ENCODE data around the gene HAS3. TPM values are rescaled to one million over a fixed set of nuclear protein-coding genes. Genes with fewer than 3 reads are reported as not detected.
A peak's percentile ranks its signal among the peaks of the same experiment; 100 is the strongest.

HAS3 gene
- total RNA-seq, 1 experiment from 2014 or later: 100 TPM

GRCh38 chr16:69131839-69132423 lies 26.5 kb downstream of the HAS3 start:
- Histone ChIP-seq H2BK12ac (ENCODE audit: insufficient read length, low read depth, low read length) (no peak overlapping the region), H4K91ac (ENCODE audit: insufficient read length, low read depth, low read length) (no peak overlapping the region), H2AFZ (ENCODE audit: low read length) (peak overlapping the region; percentile 33)

More at GRCh38 chr16:69131839-69132423, 26.5 kb downstream of the HAS3 start:
- Mint-ChIP-seq H3K4me3 (peak overlapping the region; percentile 99), H3K27ac (peak overlapping the region; percentile 96 to 100 (median 98)), H3K27me3 (ENCODE audit: low read depth) (no peaks in the 10 kb centered on the region), H3K9me3 (no peaks in the 10 kb centered on the region), H3K36me3 (ENCODE audit: insufficient read depth in 1 of 3, low read depth in 3 of 3) (peaks cover 14 to 61% (median 37%) of the 10 kb centered on the region in 3 experiments; a peak in 6 of 7 replicates), H3K4me1 (peaks cover 24 to 33% of the 10 kb centered on the region in 2 experiments)
- Histone ChIP-seq H3K23me2 (ENCODE audit: insufficient read length, low read depth, low read length, poor library complexity, severe bottlenecking) (peaks cover 12% of the 10 kb centered on the region), H4K8ac (replicated peaks; ENCODE audit: insufficient read length, low read depth, low read length) (peak overlapping the region; percentile 81), H3K14ac (ENCODE audit: insufficient read depth, low read length) (peak overlapping the region; percentile 97), H2AK5ac (ENCODE audit: insufficient read length, low read length) (no peak overlapping the region), H3K4ac (ENCODE audit: low read depth, low read length) (peak overlapping the region; percentile 86; the same call in 1 of the 2 replicates), H3K79me1 (ENCODE audit: insufficient read depth, low read depth, low read length, poor library complexity, severe bottlenecking) (peaks cover 3% of the 10 kb centered on the region), H2BK5ac (ENCODE audit: insufficient read length, low read length) (peak overlapping the region; percentile 65), H3K27ac (ENCODE audit: insufficient read length, low read depth, low read length) (peak overlapping the region; percentile 93), H3T11ph (ENCODE audit: low read length) (peak overlapping the region; percentile 39), H2BK20ac (ENCODE audit: low read depth, low read length, poor library complexity, severe bottlenecking) (no peak overlapping the region), H2BK15ac (ENCODE audit: low read depth, low read length) (no peak overlapping the region), H3K18ac (ENCODE audit: insufficient read length, low read depth, low read length) (peak overlapping the region; percentile 98), H3K56ac (ENCODE audit: insufficient read length, low read depth, low read length) (peak overlapping the region; percentile 89), H3K9ac (ENCODE audit: extremely low read depth, insufficient read length, low read length) (peak overlapping the region; percentile 96), H4K20me1 (ENCODE audit: control insufficient read depth, insufficient read depth, insufficient read length) (no peaks in the 10 kb centered on the region), H3K23ac (ENCODE audit: insufficient read length, low read depth, low read length) (no peak overlapping the region), H3K79me2 (ENCODE audit: insufficient read depth, low read length) (peaks cover 33% of the 10 kb centered on the region), H2BK120ac (ENCODE audit: low read depth, low read length, poor library complexity, severe bottlenecking) (peak overlapping the region; percentile 99), H3K4me1 (ENCODE audit: insufficient read depth, low read length) (peaks cover 2% of the 10 kb centered on the region; the same call in 1 of the 2 replicates), H3K4me2 (ENCODE audit: insufficient read depth, insufficient read length, low read length) (peak overlapping the region; percentile 70), H3K9me3 (ENCODE audit: control insufficient read depth, low read depth, low read length) (no peaks in the 10 kb centered on the region), H3K27me3 (ENCODE audit: insufficient read depth, low read length) (no peaks in the 10 kb centered on the region), H4K5ac (ENCODE audit: insufficient read length, low read depth, low read length) (peak overlapping the region; percentile 96)
- peak; percentile 76 for DNase-seq
- WGBS (ENCODE audit: extremely low coverage, insufficient read length, low lambda C conversion rate): no CpG with 5 or more reads among the region's 53 CpGs
- TF ChIP-seq CTCF (conservative IDR thresholded peaks at IDR 0.05): no peak

Measured in H9 (cell line).